SK-N-SH treated with all-trans-retinoic acid at 6 μM for 48 hours (cell line): ENCODE results near the gene KCTD5.

Source experiments
- ATAC-seq: fragments of 200-7000 bp; cut with Tn5 transposase; 3 replicates; pipeline ENCODE4 v1.9.1; 2020; ENCODE audit warnings: mild to moderate bottlenecking, moderate library complexity
- ARNTL ChIP-seq: fragments of 450-650 bp; formaldehyde crosslinking; IDR thresholded peaks from 2 replicates; pipeline ENCODE4 v1.5.0; 2020; ENCODE audit warnings: low read depth, mild to moderate bottlenecking, moderate library complexity, borderline replicate concordance
- BACH2 ChIP-seq: fragments of 250-450 bp; sonication (Bioruptor Pico); IDR thresholded peaks from 2 replicates; pipeline ENCODE4 v1.9.0; 2021; ENCODE audit warnings: mild to moderate bottlenecking, borderline replicate concordance
- CSDC2 ChIP-seq: fragments of 250-450 bp; sonication (Bioruptor Pico); IDR thresholded peaks from 2 replicates; pipeline ENCODE4 v1.5.0; 2020; ENCODE audit warnings: mild to moderate bottlenecking, moderate library complexity
- ESRRG ChIP-seq: fragments of 250-450 bp; sonication (Bioruptor Pico); IDR thresholded peaks from 2 replicates; pipeline ENCODE4 v1.6.1; 2021; ENCODE audit warnings: mild to moderate bottlenecking
- GLIS3 ChIP-seq: fragments of 250-450 bp; sonication (Bioruptor Pico); IDR thresholded peaks from 2 replicates; pipeline ENCODE4 v1.5.0; 2020; ENCODE audit warnings: mild to moderate bottlenecking, moderate library complexity
- ISL1 ChIP-seq: fragments of 250-450 bp; sonication (Bioruptor Pico); IDR thresholded peaks from 2 replicates; pipeline ENCODE4 v2.1.2; 2022; ENCODE audit warnings: mild to moderate bottlenecking, moderate library complexity
- OSR1 ChIP-seq: fragments of 250-450 bp; sonication (Bioruptor Pico); IDR thresholded peaks from 2 replicates; pipeline ENCODE4 v1.8.0; 2022; ENCODE audit warnings: moderate library complexity, mild to moderate bottlenecking, inconsistent platforms
- PPARA ChIP-seq: fragments of 250-450 bp; sonication (Bioruptor Pico); IDR thresholded peaks from 2 replicates; pipeline ENCODE4 v1.5.0; 2020; ENCODE audit warnings: mild to moderate bottlenecking, borderline replicate concordance
- RARB ChIP-seq: fragments of 250-450 bp; sonication (Bioruptor Pico); IDR thresholded peaks from 2 replicates; pipeline ENCODE4 v1.8.0; 2021; ENCODE audit warnings: mild to moderate bottlenecking, moderate library complexity
- SNAI2 ChIP-seq: fragments of 250-450 bp; sonication (Bioruptor Pico); IDR thresholded peaks from 2 replicates; pipeline ENCODE4 v1.5.0; 2020; ENCODE audit warnings: mild to moderate bottlenecking, moderate library complexity
- TCF4 ChIP-seq: fragments of 250-450 bp; sonication (Bioruptor Pico); IDR thresholded peaks from 2 replicates; pipeline ENCODE4 v1.8.0; 2021; ENCODE audit warnings: mild to moderate bottlenecking, moderate library complexity, borderline replicate concordance
- TOX ChIP-seq: fragments of 250-450 bp; sonication (Bioruptor Pico); IDR thresholded peaks from 2 replicates; pipeline ENCODE4 v1.8.0; 2021; ENCODE audit warnings: mild to moderate bottlenecking, moderate library complexity, borderline replicate concordance
- ZFP3 ChIP-seq: fragments of 250-450 bp; sonication (Bioruptor Pico); IDR thresholded peaks from 2 replicates; pipeline ENCODE4 v1.5.0; 2020; ENCODE audit warnings: mild to moderate bottlenecking, moderate library complexity
- ZFP30 ChIP-seq: fragments of 450-650 bp; formaldehyde crosslinking; IDR thresholded peaks from 2 replicates; pipeline ENCODE4 v1.5.0; 2022; ENCODE audit warnings: mild to moderate bottlenecking, moderate library complexity
- ZNF565 ChIP-seq: fragments of 450-650 bp; formaldehyde crosslinking; conservative IDR thresholded peaks from 2 replicates; pipeline ENCODE4 v1.5.0; 2020; ENCODE audit warnings: low read depth, mild to moderate bottlenecking, moderate library complexity
- ZNF8 ChIP-seq: fragments of 450-650 bp; formaldehyde crosslinking; IDR thresholded peaks from 2 replicates; pipeline ENCODE4 v1.5.0; 2020; ENCODE audit warnings: mild to moderate bottlenecking, moderate library complexity
- TF ChIP-seq, protein P1 (sequence below): fragments of 250-450 bp; sonication (Bioruptor Pico); IDR thresholded peaks from 2 replicates; pipeline ENCODE4 v1.5.1; 2020; ENCODE audit warnings: low read depth, mild to moderate bottlenecking, moderate library complexity
- TF ChIP-seq, protein P2 (sequence below): fragments of 250-450 bp; sonication (Bioruptor Pico); IDR thresholded peaks from 2 replicates; pipeline ENCODE4 v1.8.0; 2021; ENCODE audit warnings: low read depth, mild to moderate bottlenecking, moderate library complexity, borderline replicate concordance
- TF ChIP-seq, protein P3 (sequence below): fragments of 250-450 bp; sonication (Bioruptor Pico); IDR thresholded peaks from 2 replicates; pipeline ENCODE4 v1.5.1; 2021; ENCODE audit warnings: mild to moderate bottlenecking, moderate library complexity
- TF ChIP-seq, protein P4 (sequence below): fragments of 250-450 bp; sonication (Bioruptor Pico); IDR thresholded peaks from 2 replicates; pipeline ENCODE4 v1.8.0; 2020; ENCODE audit warnings: mild to moderate bottlenecking, moderate library complexity, borderline replicate concordance
- TF ChIP-seq, protein P5 (sequence below): fragments of 250-450 bp; sonication (Bioruptor Pico); IDR thresholded peaks from 2 replicates; pipeline ENCODE4 v1.5.0; 2020; ENCODE audit warnings: mild to moderate bottlenecking, moderate library complexity

The KCTD5 gene

DNA sequence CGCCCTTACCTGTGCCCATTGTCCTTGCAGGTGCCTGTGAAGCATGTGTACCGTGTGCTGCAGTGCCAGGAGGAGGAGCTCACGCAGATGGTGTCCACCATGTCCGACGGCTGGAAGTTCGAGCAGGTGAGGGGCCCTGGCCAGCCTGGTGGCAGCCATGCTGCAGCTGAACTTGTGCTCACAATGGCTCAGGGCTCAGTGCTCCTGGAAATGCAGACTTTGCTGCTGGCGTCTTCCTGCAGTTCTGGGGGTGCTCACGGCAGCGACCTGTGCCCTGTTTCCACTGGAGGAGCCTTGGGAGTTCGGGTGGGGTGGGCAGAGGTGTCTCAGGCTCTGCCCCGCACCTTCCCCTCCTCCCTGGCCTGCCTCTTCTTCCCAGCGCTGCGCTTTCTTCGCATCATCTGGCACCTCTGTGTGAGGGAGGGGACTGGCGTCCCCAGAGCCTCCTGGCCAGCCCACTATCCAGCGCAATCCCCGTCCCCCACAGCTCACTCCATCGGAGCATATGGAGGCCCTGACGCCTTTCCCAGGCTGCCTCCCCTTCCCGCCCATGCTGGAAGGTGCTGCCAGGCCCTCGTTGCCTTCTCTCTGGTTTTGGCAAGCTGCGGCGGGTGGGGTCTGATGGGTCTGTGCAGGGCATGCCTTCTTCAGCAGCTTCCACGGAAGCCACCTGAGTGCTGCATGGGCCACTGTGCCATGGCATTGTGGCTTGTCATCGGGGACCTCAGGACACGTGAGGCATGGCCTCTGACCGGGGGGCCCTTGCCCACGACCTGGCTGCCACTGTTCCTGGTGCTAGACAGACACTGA is 17.7 kb downstream of the KCTD5 start:
- TF ChIP-seq GLIS3 (CRISPR knock-in tag): no peak
- TF ChIP-seq, protein P1, sequence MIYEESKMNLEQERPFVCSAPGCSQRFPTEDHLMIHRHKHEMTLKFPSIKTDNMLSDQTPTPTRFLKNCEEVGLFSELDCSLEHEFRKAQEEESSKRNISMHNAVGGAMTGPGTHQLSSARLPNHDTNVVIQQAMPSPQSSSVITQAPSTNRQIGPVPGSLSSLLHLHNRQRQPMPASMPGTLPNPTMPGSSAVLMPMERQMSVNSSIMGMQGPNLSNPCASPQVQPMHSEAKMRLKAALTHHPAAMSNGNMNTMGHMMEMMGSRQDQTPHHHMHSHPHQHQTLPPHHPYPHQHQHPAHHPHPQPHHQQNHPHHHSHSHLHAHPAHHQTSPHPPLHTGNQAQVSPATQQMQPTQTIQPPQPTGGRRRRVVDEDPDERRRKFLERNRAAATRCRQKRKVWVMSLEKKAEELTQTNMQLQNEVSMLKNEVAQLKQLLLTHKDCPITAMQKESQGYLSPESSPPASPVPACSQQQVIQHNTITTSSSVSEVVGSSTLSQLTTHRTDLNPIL (CRISPR knock-in tag): no peak
- TF ChIP-seq TCF4 (CRISPR knock-in tag): no peak
- no peak for TF ChIP-seq ZNF565 (CRISPR knock-in tag)
- TF ChIP-seq ESRRG (CRISPR knock-in tag): no peak
- no peak for TF ChIP-seq SNAI2 (CRISPR knock-in tag)
- no peak for TF ChIP-seq ISL1 (CRISPR knock-in tag)
- TF ChIP-seq ZFP3 (CRISPR knock-in tag): no peak
- no peak for TF ChIP-seq PPARA (CRISPR knock-in tag)
- ATAC-seq: no peak

DNA sequence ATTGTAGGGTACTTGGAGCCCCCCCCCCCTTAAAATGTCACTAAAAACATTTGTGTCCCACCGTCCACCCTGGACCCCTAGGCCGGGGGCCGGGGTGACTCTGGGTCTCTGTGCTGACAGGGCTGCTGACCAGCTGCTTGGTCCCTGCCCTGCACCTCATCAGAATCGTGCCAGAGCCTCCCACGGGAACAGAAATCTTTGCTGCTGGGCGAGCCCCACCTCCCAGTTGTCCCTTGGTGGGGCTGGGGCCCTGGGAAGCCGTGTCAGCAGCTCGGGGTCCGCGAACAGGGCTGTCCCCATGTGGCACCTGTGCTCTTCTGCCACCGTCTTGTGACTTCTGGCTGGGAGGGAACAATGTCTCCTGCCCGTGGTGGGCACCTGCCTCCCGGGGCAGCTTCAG is 18.5 kb downstream of the KCTD5 start:
- no peak for ATAC-seq

DNA sequence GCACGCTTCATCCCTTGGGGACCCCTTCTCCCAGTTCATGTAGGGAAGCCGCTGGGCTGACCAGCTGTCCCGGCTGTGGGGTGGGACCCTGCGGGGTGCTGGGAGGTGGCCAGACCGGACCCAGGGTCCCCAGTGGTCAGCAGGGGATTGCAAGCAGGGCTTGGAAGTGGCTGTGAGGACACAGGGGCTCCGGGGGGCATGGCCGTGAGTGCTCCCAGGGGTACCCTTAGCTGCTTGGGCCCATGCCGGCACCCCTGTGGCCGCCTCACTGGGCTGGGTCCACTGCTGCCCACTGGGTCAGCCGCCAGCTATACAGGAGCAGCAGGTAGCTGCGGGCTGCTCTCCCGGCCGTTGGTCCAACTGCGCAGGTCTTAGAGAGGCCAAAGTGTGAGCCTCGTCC is 18.9 kb downstream of the KCTD5 start:
- no peak for ATAC-seq

More for the DNA sequence above, 18.5 kb downstream of the KCTD5 start:
- no peak for TF ChIP-seq ARNTL (CRISPR knock-in tag)
- TF ChIP-seq, protein P2, sequence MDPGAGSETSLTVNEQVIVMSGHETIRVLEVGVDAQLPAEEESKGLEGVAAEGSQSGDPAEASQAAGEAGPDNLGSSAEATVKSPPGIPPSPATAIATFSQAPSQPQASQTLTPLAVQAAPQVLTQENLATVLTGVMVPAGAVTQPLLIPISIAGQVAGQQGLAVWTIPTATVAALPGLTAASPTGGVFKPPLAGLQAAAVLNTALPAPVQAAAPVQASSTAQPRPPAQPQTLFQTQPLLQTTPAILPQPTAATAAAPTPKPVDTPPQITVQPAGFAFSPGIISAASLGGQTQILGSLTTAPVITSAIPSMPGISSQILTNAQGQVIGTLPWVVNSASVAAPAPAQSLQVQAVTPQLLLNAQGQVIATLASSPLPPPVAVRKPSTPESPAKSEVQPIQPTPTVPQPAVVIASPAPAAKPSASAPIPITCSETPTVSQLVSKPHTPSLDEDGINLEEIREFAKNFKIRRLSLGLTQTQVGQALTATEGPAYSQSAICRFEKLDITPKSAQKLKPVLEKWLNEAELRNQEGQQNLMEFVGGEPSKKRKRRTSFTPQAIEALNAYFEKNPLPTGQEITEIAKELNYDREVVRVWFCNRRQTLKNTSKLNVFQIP (CRISPR knock-in tag): no peak
- no peak for TF ChIP-seq CSDC2 (CRISPR knock-in tag)
- no peak for TF ChIP-seq ZNF8 (CRISPR knock-in tag)
- TF ChIP-seq TCF4 (CRISPR knock-in tag): no peak
- TF ChIP-seq PPARA (CRISPR knock-in tag): no peak
- TF ChIP-seq ESRRG (CRISPR knock-in tag): no peak
- no peak for TF ChIP-seq TOX (CRISPR knock-in tag)
- TF ChIP-seq, protein P3, sequence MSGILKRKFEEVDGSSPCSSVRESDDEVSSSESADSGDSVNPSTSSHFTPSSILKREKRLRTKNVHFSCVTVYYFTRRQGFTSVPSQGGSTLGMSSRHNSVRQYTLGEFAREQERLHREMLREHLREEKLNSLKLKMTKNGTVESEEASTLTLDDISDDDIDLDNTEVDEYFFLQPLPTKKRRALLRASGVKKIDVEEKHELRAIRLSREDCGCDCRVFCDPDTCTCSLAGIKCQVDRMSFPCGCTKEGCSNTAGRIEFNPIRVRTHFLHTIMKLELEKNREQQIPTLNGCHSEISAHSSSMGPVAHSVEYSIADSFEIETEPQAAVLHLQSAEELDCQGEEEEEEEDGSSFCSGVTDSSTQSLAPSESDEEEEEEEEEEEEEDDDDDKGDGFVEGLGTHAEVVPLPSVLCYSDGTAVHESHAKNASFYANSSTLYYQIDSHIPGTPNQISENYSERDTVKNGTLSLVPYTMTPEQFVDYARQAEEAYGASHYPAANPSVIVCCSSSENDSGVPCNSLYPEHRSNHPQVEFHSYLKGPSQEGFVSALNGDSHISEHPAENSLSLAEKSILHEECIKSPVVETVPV (CRISPR knock-in tag): no peak

More for the DNA sequence above, 18.9 kb downstream of the KCTD5 start:
- TF ChIP-seq TCF4 (CRISPR knock-in tag) (no peak), BACH2 (CRISPR knock-in tag) (no peak), RARB (CRISPR knock-in tag) (no peak), ZNF8 (CRISPR knock-in tag) (no peak), ESRRG (CRISPR knock-in tag) (no peak), TOX (CRISPR knock-in tag) (no peak), ZFP3 (CRISPR knock-in tag) (no peak), ISL1 (CRISPR knock-in tag) (no peak), ZFP30 (CRISPR knock-in tag) (no peak), PPARA (CRISPR knock-in tag) (no peak), OSR1 (CRISPR knock-in tag) (no peak)
- TF ChIP-seq, protein P2 (CRISPR knock-in tag): no peak
- TF ChIP-seq, protein P3 (CRISPR knock-in tag): no peak
- TF ChIP-seq, protein P4, sequence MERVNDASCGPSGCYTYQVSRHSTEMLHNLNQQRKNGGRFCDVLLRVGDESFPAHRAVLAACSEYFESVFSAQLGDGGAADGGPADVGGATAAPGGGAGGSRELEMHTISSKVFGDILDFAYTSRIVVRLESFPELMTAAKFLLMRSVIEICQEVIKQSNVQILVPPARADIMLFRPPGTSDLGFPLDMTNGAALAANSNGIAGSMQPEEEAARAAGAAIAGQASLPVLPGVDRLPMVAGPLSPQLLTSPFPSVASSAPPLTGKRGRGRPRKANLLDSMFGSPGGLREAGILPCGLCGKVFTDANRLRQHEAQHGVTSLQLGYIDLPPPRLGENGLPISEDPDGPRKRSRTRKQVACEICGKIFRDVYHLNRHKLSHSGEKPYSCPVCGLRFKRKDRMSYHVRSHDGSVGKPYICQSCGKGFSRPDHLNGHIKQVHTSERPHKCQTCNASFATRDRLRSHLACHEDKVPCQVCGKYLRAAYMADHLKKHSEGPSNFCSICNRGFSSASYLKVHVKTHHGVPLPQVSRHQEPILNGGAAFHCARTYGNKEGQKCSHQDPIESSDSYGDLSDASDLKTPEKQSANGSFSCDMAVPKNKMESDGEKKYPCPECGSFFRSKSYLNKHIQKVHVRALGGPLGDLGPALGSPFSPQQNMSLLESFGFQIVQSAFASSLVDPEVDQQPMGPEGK (CRISPR knock-in tag): no peak
- TF ChIP-seq, protein P5, sequence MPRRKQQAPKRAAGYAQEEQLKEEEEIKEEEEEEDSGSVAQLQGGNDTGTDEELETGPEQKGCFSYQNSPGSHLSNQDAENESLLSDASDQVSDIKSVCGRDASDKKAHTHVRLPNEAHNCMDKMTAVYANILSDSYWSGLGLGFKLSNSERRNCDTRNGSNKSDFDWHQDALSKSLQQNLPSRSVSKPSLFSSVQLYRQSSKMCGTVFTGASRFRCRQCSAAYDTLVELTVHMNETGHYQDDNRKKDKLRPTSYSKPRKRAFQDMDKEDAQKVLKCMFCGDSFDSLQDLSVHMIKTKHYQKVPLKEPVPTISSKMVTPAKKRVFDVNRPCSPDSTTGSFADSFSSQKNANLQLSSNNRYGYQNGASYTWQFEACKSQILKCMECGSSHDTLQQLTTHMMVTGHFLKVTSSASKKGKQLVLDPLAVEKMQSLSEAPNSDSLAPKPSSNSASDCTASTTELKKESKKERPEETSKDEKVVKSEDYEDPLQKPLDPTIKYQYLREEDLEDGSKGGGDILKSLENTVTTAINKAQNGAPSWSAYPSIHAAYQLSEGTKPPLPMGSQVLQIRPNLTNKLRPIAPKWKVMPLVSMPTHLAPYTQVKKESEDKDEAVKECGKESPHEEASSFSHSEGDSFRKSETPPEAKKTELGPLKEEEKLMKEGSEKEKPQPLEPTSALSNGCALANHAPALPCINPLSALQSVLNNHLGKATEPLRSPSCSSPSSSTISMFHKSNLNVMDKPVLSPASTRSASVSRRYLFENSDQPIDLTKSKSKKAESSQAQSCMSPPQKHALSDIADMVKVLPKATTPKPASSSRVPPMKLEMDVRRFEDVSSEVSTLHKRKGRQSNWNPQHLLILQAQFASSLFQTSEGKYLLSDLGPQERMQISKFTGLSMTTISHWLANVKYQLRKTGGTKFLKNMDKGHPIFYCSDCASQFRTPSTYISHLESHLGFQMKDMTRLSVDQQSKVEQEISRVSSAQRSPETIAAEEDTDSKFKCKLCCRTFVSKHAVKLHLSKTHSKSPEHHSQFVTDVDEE (CRISPR knock-in tag): no peak
